ENCODE measurements around the gene SLC17A1.

GRCh38 chr6:25777031-25777430 lies 54.8 kb downstream of the SLC17A1 start:
- no peak for TF ChIP-seq CTCF (IDR thresholded peaks at IDR 0.05)
- no peak for TF ChIP-seq ZFX (IDR thresholded peaks at IDR 0.05; ENCODE audit: borderline replicate concordance)

All from 22Rv1 (cell line).